Neural progenitor cell (in vitro differentiated cells): ENCODE measurements around the gene CDC42BPG.

ENCODE experiments used
- CTCF ChIP-seq: fragments of 200-600 bp; sonication (generic); IDR thresholded peaks from 2 replicates; pipeline ENCODE4 v1.5.1; 2017; ENCODE audit warnings: antibody characterized with exemption, mild to moderate bottlenecking
- EZH2 ChIP-seq: fragments of 200-600 bp; sonication (generic); IDR thresholded peaks from 2 replicates; pipeline ENCODE4 v1.6.1; 2017; ENCODE audit warnings: antibody characterized with exemption, mild to moderate bottlenecking, moderate library complexity

DNA sequence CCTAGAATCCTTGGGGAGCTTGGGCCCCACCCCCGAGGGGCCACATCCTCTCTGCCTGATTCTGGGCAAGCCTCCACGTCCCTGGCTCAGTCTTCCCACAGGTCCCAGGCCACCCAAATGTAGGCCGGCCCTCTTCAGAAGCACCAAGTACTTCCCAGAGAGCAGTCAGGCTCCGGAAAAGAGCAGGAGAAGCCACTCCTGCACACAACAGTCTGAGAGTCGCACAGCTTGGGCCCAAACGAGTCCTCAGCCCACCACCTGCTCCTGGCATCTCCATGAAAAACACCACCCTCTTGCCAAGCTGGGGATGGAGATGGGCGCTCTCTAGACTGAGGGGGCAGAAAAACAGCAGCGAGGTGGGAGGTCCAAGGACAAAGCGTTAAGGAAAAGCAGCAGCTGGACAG lies 18.5 kb upstream of the CDC42BPG start:
- TF ChIP-seq CTCF (no peak), EZH2 (no peak)
